Right ventricle myocardium inferior (tissue), 1 donor: Measurements from ENCODE around the gene CATSPERB. TPM values are rescaled to one million over a fixed set of nuclear protein-coding genes. Genes with fewer than 3 reads are reported as not detected.
"Not testable (repeated sequence)": the region's sequence is repeated elsewhere in the genome, so short reads cannot be mapped to it uniquely, and the experiment has no call there.

Experiments
- ATAC-seq: fragments of 200-7000 bp; cut with Tn5 transposase; one replicate; pipeline ENCODE4 v1.9.1; 2020; ENCODE audit warnings: mild to moderate bottlenecking, moderate library complexity
- DNase-seq: peaks from one replicate; pipeline ENCODE4 v3.0.0; 2021; ENCODE audit errors: missing footprints
- intact Hi-C: fragments of 100-400 bp; cut with DNase I; formaldehyde crosslinking; loops from one replicate; pipeline ENCODE4 v1.11.0; 2022
- total RNA-seq: library from RNA; stranded (reverse); fragmentation: NEBNext Ultra II Directional; extraction: Animal tissue kit (Norgen Biotek cat#: 25700); gene quantifications from one replicate; pipeline ENCODE4 v1.2.1, GENCODE V29; 2021
- donor health status: DM: no; HTN: yes; CAD: no; lungs with severe emphysema.

The CATSPERB gene
- total RNA-seq, 1 donor from 2014 or later: 2.4 TPM

- DNase-seq (no peak), ATAC-seq (no peak)
- intact Hi-C loops: no loop called here
Measured at GRCh38 chr14:91737619-91738018, 5.7 kb upstream of the CATSPERB start.

DNA sequence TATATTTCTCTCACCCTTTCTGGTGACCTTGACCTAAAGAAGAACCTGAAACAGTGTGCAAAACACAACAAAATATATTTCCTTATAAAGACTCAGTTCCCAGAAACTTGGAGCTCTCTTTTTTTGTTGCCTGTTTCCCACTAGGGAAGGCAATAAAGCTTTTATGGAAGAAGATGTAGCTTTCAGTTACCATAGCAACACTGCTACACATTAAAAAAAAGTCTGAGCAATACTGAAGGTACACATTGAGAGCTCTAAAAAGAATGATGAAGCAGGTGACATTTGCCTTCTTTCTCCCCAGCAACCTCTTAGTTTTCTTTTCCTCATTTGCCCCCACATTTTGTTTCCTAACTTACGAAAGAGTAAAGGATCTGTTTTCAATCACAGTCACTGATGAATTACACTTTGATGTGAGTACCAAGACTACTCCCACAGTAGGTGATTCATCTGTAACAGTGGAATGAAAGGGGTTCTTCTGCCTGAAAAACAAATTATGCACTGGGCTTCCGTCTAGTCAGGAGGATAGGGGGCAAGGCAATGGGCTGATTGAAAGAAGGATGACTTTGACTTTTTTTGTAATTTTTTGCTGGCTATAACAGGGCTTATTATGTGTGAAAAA is 1.1 kb upstream of the CATSPERB start:
- intact Hi-C loops: no loop called here
- ATAC-seq: no peak
- no peak for DNase-seq

GRCh38 chr14:91732439-91732838 is 553 bp upstream of the CATSPERB start:
- intact Hi-C loops: no loop called here
- no peak for ATAC-seq
- no peak for DNase-seq

DNA sequence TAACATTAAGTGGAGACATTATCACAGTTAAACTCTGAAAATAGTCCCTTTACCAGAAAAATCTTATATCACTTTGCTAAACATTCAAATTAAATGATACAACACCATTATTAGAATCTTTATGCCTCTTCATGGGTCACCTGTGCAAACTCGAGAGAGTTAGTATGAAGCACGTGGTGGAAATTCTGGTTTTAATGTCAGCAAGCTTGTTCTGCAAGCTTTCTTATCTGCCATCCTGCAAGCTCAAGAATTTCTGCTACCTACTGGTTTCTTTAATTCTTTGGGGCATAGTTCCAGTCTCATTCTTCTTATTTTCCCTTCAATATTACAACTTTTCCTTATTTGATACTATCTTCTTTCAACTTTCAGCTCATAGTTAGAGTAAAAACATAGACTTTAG is 868 bp downstream of the CATSPERB start:
- no peak for ATAC-seq
- DNase-seq: no peak
- intact Hi-C loops: no loop called here

GRCh38 chr14:91729756-91730155 is 2.1 kb downstream of the CATSPERB start:
- intact Hi-C loops: no loop called here
- ATAC-seq: no peak

DNA sequence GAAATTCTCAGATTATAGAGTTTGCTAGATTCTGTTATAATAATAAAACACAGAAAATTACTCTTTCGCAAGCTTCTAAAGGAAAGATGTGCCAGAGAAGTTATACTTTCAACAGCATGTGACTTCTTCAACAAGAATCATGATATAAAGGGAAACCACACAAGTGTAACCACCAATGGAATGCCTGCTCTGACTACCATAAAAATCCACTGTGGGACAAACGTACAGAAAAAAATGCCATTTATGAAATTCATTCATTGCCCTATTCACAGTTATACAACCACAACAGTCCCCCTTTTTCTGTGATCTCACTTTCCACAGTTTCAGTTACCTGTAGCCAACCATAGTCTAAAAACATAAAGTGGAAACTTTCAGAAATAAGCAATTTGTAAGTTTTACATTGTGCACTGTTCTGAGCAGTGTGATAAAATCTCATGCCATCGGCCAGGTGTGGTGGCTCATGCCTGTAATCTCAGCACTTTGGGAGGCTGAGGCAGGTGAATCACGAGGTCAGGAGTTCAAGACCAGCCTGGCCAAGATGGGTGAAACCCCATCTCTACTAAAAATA is 3.2 kb downstream of the CATSPERB start:
- DNase-seq (no peak), ATAC-seq (no peak)
- intact Hi-C loops: no loop called here

More at GRCh38 chr14:91729756-91730155, 2.1 kb downstream of the CATSPERB start:
- DNase-seq: no peak

GRCh38 chr14:91727121-91727520 is 4.8 kb downstream of the CATSPERB start:
- DNase-seq: no peak
- intact Hi-C loops: no loop called here
- no peak for ATAC-seq

DNA sequence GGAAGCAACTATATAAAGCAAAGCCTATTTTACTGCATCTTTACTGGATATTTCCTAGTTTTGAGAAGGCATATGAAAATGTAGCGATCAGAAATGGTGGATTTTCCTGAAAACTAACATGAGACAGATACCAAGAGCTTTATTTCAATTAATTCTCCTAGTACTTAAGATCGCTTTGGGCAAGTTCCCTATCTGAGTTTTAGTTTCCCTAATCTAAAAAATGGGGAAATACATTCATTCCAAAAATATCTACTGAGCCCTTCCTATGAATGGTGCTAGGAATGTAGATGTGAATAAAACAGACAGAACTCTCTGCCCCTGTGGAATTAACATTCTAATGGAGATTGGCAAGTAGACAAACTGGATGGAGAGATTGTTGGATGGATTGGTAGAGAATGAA is 8.4 kb downstream of the CATSPERB start:
- DNase-seq (no peak), ATAC-seq (no peak)
- intact Hi-C loops: no loop called here

DNA sequence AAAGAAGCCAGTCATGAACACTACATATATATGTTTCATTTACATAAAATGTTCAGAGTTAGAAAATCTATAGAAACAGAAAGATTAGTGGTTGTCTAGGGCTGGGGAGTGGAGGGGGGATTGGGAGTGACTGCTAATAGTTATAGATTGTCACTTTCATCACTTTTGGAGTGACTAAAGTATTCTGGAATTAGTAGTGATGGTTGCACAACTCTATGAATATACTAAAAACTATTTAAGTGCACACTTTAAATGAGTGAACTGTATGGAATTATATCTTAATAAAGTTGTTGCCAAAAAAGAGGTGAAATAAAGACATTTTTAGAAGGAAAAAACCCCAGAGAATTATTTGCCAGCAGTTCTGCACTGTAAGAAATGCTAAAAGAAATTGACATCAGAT is 9.5 kb downstream of the CATSPERB start:
- intact Hi-C loops: no loop called here
- no peak for DNase-seq

DNA sequence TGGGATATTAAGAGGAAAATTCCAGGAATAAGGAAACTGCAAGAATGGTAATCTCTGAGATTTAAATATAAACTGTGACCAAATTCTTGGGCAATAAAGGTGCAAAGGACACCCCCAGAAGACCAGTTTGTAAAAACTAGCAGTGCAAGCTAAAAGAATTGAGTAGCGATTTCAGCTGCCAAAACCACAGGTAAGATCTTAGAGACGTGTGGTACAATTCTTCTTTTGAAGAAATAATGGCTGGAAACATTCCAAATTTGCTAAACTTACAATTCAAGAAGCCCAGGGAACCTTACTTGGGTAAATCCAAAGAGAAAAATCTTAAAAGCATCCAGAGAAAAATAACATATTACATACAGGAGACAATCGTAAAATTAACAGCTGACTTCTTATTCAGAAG is 12.0 kb downstream of the CATSPERB start:
- intact Hi-C loops: no loop called here
- ATAC-seq (no peak), DNase-seq (no peak)

More for the DNA sequence above, 9.5 kb downstream of the CATSPERB start:
- no peak for ATAC-seq

DNA sequence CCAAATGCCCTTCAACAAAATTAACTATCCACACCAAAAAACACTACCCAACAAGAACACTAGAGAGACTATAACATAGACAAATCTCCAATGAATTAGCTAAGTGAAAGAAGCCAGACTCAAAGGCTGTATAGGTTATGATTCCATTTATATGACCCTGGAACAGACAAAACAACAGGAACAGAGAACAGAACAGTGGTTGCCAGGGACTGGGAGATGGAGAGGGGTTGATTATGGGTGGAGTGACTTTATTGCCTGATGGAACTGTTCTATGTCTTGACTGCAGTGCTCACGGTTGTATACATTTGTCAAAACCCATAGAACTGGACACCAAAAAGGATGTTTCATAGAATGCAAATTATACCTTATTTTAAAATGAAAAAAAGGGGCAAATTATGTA is 14.9 kb downstream of the CATSPERB start:
- DNase-seq (no peak), ATAC-seq (no peak)
- intact Hi-C loops: no loop called here

DNA sequence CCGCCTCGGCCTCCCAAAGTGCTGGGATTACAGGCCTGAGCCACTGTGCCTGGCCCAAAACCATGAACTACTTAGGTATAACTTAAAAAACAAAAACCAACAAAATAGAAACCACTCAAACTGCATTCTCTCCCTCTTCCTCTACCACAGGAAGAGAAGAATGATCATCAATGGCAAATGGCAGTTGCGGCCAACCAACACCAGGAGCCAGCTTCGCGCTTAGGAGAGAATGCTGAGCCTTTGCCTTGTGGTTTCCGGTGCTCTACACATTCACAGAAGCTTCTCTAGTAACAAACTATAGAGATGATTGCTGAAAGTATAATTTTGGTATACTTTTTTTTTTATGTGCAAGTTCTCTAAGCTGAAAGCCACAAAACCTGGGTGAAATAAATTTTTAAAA is 17.1 kb downstream of the CATSPERB start:
- intact Hi-C loops: no loop called here
- DNase-seq (no peak), ATAC-seq (no peak)

GRCh38 chr14:91708795-91709194 is 23.1 kb downstream of the CATSPERB start:
- ATAC-seq: no peak
- intact Hi-C loops: no loop called here
- no peak for DNase-seq

DNA sequence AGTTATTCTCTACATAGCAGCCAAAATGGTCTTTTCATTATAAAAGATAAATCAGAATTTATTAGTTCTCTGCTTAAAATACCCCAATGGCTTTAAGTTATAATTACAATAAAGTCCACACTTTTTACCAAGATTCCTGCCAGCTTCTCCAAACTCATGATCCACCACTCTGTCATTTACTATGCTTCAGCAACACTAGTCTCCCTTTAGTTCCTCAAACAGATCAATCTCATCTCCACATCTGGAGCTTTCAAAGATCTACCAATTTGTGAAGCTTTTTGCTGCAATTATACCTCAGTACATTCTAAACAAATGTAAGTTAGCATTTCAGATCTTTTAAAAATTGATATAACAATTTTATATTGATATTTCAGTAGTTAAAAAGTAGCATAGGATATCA is 24.9 kb downstream of the CATSPERB start:
- DNase-seq (no peak), ATAC-seq (no peak)
- intact Hi-C loops: no loop called here

DNA sequence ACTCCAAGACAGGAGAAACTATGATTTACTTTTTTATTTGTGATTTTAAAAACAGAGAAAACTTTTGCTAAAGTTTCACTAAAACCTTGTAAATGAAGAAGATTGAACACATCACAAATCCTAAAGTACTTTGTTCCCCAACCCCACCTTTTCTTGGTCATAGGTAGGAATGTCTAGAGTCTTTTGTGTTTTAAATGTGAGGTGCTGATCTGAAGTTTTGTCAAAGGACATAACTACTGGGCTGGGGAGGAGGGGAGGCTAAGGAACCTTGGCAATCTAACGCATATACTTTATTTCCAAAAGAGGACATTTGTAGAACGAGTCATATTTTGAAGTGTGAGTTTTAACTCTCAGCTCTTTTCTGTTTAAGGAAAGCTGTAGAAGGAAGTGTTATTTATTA is 37.2 kb downstream of the CATSPERB start:
- intact Hi-C loops: no loop called here
- no peak for DNase-seq
- ATAC-seq: no peak

- intact Hi-C loops: no loop called here
- ATAC-seq: no peak
- no peak for DNase-seq
Measured at GRCh38 chr14:91693346-91693745, 38.5 kb downstream of the CATSPERB start.

- DNase-seq (no peak), ATAC-seq (no peak)
- intact Hi-C loops: no loop called here
Measured at GRCh38 chr14:91692075-91692474, 39.8 kb downstream of the CATSPERB start.

- intact Hi-C loops: no loop called here
- no peak for DNase-seq
Measured at GRCh38 chr14:91689608-91690007, 42.3 kb downstream of the CATSPERB start.

GRCh38 chr14:91687436-91687835 is 44.5 kb downstream of the CATSPERB start:
- intact Hi-C loops: not testable (repeated sequence)

More at GRCh38 chr14:91689608-91690007, 42.3 kb downstream of the CATSPERB start:
- ATAC-seq: no peak

DNA sequence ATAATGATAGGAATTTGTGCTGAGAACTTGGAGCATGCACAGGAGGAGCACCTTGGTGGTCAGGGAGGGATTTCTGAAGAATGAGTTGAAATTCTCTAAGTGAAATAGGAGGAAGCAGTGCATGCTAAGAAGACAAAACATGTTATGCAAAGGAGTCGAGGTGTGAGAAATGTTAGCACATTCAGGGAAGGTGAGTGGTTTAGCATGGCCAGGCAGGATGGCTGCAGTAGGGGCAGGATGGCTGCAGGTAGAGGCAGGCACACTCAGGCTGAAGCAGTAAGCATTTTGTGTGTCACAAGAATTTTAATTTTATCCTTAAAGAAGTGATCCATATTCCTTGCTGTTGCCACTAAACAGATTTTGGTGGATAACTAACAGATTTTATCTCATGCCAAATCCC is 46.3 kb downstream of the CATSPERB start:
- DNase-seq: no peak
- ATAC-seq: no peak
- intact Hi-C loops: no loop called here

More at GRCh38 chr14:91687436-91687835, 44.5 kb downstream of the CATSPERB start:
- not testable (repeated sequence) for ATAC-seq, DNase-seq
